GOT3 (cell line): ENCODE measurements around the gene MIXL1.
A peak's percentile ranks its signal among the peaks of the same experiment; 100 is the strongest.
"Not testable (repeated sequence)": the region's sequence is repeated elsewhere in the genome, so short reads cannot be mapped to it uniquely, and the experiment has no call there.

Experiments used
- DNase-seq: peaks from one replicate; lab custom pipeline; 2025; ENCODE audit warnings: mixed read lengths; lab: John Stamatoyannopoulos, UW

The MIXL1 gene

DNA sequence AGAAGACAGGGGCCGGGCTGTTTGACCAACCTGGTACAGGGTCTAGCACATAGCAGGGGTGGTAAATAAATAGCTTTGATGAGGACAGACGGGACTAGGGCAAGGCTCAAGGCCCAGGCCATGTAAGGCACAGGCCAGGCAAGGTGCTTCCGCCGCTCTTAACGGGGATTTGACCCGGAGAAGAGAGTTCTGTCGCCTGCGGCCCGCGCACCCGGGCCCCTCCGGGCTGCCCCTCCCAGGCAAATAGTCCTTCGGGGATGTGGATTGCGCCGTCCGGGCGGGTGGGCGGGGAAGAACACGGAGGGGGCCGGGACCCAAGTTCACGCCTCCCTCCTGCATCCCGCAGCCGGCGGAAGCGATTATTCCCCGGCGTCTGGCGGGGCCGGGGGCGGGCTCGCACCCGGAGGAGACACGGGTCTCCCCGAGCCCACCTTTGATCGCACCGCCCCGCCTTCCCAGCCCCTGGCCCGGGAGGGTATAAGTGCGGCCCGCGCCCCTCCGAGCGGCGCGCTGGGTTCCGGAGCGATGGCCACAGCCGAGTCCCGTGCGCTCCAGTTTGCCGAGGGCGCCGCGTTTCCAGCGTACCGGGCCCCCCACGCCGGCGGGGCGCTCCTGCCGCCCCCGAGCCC, at the start of gene MIXL1:
Gene MIXL1, plus strand, starts transcription at position 508 of the 629 bp plus-strand sequence. Its CDS starts 18 bp downstream, at position 526.
- DNase-seq, result no peak

DNA sequence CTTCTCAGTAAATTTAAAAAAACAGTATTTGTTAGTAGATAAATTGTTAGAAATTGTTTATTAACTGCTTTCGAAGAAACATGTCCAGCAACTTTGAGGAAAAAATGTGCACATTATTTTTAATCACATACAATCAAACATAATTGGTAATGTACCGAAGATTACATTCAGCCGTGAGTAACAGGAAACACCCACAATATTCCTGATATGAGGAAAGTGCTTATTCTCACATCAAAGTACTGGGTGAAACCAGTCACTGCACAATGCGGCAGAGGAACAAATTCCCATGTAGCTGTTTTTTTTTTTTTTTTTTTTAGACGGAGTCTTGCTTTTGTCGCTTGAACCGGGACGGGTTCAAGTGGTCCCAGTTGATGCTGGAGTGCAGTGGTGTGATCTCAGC, 46.6 kb upstream of the MIXL1 start:
- no peak for DNase-seq

GRCh38 chr1:226181996-226182714, 41.3 kb upstream of the MIXL1 start:
- no peak for DNase-seq

DNA sequence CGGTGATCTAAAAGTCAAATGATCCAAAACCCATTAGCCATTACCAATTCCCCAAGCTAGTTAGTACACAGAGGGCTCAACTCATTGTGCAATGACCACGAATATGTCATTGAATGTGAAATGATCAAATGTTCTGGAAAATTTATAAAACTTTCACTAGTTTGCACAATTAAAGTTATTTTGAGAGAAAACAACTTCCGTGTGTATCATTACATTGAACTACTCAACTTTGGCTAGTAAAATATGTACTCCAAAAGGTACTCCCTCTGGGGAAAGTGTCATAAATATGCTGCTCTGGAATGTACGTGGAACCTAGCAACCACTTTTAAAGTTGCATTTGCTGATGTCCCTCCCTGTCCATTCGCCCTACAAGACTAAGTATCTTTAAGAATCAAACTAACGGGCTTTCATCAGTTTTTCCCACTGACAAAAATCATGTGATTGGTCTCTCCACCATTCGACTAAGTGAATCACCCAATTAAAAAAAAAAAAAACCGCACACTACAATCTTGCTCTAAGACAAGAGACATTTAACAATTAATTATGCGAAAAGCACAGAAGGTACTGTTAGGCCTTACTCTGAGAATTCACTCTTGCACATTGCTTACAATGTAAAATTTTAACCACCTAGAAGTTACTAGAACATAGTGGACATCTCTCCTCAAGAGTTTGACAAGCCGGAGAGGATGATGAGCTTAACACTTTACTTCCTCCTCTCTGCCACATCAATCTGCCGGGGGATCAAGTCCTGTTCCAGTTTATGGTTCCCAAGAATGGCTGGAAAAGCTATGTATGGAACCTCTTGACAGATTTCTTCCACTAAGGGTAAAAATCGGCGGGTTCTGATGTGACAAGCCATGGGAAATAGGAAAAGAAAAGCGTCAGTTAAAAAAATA, 38.1 kb upstream of the MIXL1 start:
- DNase-seq, result no peak

- peak; percentile 28 for DNase-seq
Measured at GRCh38 chr1:226186124-226187018, 37.1 kb upstream of the MIXL1 start, which contains the start of gene ACBD3. Gene ACBD3 (minus strand): TSS chr1:226186741. CDS start chr1:226186675, 66 bp downstream.

DNA sequence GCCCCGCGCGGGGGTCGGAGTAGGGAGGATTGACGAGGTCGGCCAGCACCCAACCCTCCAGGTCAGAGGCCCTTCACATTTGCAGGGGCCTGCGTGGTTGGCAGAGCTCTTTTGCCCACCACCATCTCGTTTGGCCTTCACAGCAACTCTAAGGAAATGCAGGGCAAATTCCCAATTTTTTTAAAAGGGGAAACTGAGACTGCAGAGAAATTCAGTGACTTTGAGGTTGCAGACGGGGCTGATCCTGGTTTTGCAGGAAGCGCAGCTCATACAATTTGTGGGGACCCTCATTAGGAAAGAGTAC, 36.5 kb upstream of the MIXL1 start:
- no peak for DNase-seq

- no peak for DNase-seq
Measured at GRCh38 chr1:226187380-226187779, 36.1 kb upstream of the MIXL1 start.

DNA sequence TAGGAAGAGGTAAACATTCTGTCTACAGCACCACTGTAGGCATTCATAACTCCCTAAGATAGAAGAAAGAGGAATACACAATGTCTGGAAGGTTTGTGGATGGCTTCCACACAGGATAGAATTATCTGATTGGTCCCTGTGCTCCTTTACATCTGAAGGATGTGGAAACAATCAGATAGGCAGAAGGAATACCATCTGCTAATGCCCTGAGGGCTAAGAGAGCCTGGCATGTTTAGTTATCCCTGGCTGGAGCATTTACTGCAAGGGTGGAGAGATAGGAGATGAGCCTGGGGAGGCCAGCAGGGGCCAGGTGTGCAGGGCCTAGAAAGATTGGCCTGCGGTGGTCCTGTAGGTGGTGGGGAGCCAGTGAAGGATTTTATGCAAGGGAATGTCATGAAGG, 28.3 kb upstream of the MIXL1 start:
- DNase-seq, result no peak

GRCh38 chr1:226199971-226200370, 23.5 kb upstream of the MIXL1 start:
- DNase-seq, result no peak

GRCh38 chr1:226201029-226201593, 22.4 kb upstream of the MIXL1 start:
- DNase-seq, result no peak

GRCh38 chr1:226202246-226202645, 21.2 kb upstream of the MIXL1 start:
- DNase-seq, result no peak

DNA sequence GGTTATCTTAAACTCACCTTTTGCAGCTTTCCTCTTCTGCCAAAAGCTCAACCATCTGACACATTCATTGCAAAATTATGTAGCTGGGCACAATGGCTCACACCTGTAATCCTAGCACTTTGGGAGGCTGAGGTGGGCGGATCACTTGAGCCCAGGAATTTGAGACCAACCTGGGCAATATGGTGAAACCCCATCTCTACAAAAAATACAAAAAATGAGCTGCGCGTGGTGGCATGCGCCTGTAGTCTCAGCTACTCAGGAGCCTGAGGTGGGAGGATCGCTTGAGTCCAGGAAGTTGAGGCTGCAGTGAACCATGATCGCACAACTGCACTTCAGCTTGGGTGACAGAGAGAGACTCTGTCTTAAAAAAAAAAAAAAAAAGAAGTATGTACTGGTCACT, 20.8 kb upstream of the MIXL1 start:
- DNase-seq, result not testable (repeated sequence)

DNA sequence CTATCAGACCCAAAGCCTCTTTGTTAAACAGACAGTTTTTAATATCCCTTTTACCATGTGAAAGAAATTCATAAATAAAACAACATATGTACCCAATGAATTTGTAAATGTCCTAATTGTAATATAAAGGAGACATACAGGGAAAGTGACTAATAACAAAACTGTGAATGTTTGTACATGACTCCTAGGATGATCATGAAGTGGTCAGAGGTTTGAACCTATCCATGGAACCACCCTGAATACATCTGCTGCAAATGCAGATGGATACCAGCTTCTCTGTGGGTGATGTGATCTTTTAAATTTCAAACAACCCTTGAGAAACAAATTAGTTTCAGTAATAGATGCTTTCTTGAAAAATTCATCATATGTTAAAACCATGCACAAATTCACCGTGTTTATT, 20.2 kb upstream of the MIXL1 start:
- no peak for DNase-seq

DNA sequence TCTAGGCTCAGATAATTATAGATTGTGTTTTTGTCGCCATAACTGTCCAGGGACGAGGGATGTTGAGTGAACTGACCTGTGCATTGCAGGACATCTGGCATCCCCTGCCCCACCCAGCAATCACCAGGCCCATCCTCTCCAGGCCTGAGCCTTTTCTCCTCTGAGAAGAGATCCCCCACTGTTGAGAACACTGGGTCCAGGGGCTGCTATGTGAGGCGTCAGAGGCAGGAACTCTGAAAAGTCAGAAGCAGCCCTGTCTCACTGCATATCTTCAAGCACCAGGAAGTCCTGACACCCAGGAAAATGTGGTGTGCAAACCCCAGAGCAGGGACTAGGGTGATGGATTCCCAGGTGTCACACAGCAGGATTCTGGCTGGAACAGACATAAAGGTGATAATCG, 19.8 kb upstream of the MIXL1 start:
- no peak for DNase-seq

GRCh38 chr1:226204198-226204597, 19.3 kb upstream of the MIXL1 start:
- no peak for DNase-seq

GRCh38 chr1:226207048-226207447, 16.4 kb upstream of the MIXL1 start:
- DNase-seq, result no peak

DNA sequence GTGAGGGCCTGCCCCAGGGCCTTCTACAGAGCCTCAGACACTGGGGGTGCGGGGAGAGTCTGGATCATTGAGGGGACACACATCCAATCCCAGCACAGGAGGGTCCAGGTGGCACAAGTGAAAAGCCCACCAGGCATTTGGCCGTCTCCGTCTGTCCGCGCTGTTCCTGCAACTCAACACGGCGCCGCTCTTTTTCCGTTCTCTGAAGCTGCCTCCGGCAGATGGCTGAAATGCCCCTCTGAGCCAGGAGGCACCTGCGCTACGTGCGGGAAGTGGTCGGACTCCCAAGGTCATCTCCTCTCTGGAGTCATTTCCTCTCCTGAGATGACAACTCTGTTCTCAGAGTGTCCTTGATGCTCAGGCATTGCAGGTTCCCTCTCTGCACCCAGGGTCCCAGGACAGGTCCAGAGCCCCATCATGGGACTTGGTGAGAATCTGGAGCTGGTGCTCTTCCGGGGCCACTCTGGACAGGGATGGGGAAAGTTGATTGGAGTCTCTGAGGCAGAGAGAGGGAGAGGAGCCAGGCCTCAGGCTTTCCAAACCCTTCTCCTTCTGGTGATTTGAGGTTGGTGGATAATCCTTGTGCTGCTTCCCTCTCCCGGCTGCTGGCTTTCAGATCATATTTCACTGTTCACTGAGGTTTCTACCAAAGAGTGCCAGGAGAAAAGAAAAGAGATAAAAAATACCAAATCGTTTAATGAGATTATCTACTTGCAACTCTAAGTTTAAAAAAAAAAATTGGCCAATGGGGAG, 14.0 kb upstream of the MIXL1 start:
- no peak for DNase-seq

- DNase-seq, result no peak
Measured at GRCh38 chr1:226210571-226211176, 12.8 kb upstream of the MIXL1 start.

DNA sequence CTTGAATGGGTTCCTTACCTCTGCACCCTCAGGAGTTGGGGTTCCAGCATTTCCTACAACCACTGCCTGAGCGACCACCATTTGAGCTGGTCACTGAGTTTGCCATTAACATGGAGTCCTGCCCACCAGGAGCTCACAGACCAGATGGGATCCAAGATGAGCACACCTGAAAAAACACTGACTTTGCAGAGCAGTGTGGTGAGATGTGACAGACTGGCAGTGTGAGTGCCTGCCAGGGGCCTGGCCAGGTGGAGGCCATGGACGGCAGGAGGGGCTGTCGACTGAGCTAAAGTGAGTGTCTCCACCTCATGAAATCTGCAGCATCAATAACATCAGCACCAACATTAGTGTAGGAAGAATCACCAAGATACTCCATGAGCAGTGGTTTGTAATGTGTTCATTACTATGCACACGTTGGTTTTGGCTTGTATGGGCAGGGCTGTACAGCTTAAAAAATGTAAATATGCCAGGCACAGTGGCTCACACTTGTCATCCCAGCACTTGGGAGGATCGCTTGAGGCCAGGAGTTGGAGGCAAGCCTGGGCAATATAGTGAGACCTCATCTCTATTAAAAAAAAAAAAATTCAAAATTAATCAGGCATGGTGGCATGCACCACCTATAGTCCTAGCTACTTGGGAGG, 12.2 kb upstream of the MIXL1 start:
- DNase-seq, result no peak

- DNase-seq, result no peak
Measured at GRCh38 chr1:226212545-226212944, 10.9 kb upstream of the MIXL1 start.
